Measurements from ENCODE around the gene EBF4. TPM values are rescaled to one million over a fixed set of nuclear protein-coding genes. Genes with fewer than 3 reads are reported as not detected.
A peak's percentile ranks its signal among the peaks of the same experiment; 100 is the strongest.

EBF4 gene
- total RNA-seq, 1 experiment from 2014 or later: 2.7 TPM

DNA sequence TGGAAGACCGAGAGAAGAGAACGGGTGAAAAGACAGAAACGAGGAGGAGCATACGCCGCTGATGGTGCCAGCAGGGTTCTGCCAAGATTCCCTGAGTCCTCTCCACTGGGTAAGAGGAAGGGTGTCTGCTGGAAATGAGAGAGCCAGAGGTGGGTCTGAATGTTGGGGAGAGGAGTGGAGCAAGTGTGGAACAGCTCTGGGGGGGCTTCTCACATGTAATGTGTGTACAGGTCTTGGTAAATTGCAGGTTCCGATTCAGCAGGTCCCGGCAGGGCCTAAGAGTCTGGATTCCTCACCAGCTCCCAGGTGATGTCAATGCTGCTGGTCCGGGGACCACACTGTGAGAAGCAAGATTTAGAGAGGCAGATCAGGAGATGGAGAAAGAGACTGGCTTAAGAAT, 1.5 kb upstream of the EBF4 start:
- H3K9me3 Mint-ChIP-seq: no peaks in the 10 kb centered on the region
- H3K27ac Mint-ChIP-seq: no peak overlapping the region
- peaks cover 88% of the 10 kb centered on the region for H3K27me3 Mint-ChIP-seq (ENCODE audit: low read depth)
- H3K4me1 Mint-ChIP-seq: peaks cover 32% of the 10 kb centered on the region
- ChIA-PET CTCF (no interaction called here), POLR2A (no interaction called here)
- ATAC-seq (no peak), DNase-seq (ENCODE audit: low spot score) (no peak)
- peaks cover 5% of the 10 kb centered on the region for H3K36me3 Mint-ChIP-seq
- peak overlapping the region; percentile 85 for H3K4me3 Mint-ChIP-seq
- TF ChIP-seq SP1 (CRISPR knock-in tag; conservative IDR thresholded peaks at IDR 0.05) (no peak), TCF7 (CRISPR knock-in tag; IDR thresholded peaks at IDR 0.05; ENCODE audit: low read depth) (no peak), GTF2I (CRISPR knock-in tag; conservative IDR thresholded peaks at IDR 0.05) (no peak), EMX1 (CRISPR knock-in tag; IDR thresholded peaks at IDR 0.05) (no peak), KAT7 (CRISPR knock-in tag; IDR thresholded peaks at IDR 0.05; ENCODE audit: borderline replicate concordance) (no peak), RORB (CRISPR knock-in tag; IDR thresholded peaks at IDR 0.05) (no peak), ZNF317 (CRISPR knock-in tag; IDR thresholded peaks at IDR 0.05; ENCODE audit: borderline replicate concordance, low read depth) (no peak), CBFB (CRISPR knock-in tag; IDR thresholded peaks at IDR 0.05; ENCODE audit: low read depth) (no peak), ZNF219 (CRISPR knock-in tag; IDR thresholded peaks at IDR 0.05; ENCODE audit: borderline replicate concordance) (no peak), TP53 (CRISPR knock-in tag; IDR thresholded peaks at IDR 0.05) (no peak), ZNF263 (CRISPR knock-in tag; IDR thresholded peaks at IDR 0.05; ENCODE audit: low read depth) (no peak)

DNA sequence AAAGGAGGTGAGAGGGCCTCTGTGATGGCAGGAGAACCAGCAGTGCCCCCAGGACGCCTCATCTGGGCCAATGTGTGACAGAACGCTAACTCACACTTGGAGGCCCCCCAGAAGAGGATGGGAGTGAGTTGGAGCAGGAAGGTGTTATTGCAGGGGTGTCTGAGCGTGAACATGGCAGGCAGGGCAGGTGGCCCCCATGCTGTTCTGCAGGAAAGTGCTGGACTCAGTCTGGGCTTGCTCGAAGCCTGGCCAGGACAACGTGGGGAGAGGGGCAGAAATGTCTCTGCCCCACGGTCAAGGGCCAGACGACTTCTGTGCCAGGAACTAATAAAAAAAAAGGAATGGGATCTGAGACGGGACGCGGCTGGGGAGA, 931 bp upstream of the EBF4 start:
- Mint-ChIP-seq H3K27me3 (ENCODE audit: low read depth) (peaks cover 88% of the 10 kb centered on the region), H3K4me1 (peaks cover 32% of the 10 kb centered on the region), H3K27ac (no peak overlapping the region), H3K36me3 (peaks cover 5% of the 10 kb centered on the region), H3K4me3 (peak overlapping the region; percentile 85), H3K9me3 (no peaks in the 10 kb centered on the region)
- ChIA-PET POLR2A (no interaction called here), CTCF (interaction anchor here (1.5 to 2.8 kb wide), 2 partner anchors 10 to 61 kb away, joined by 4 to 14 read pairs; no protein-coding TSS in a partner anchor)
- ATAC-seq (no peak), DNase-seq (ENCODE audit: low spot score) (no peak)
- TF ChIP-seq, protein P1, sequence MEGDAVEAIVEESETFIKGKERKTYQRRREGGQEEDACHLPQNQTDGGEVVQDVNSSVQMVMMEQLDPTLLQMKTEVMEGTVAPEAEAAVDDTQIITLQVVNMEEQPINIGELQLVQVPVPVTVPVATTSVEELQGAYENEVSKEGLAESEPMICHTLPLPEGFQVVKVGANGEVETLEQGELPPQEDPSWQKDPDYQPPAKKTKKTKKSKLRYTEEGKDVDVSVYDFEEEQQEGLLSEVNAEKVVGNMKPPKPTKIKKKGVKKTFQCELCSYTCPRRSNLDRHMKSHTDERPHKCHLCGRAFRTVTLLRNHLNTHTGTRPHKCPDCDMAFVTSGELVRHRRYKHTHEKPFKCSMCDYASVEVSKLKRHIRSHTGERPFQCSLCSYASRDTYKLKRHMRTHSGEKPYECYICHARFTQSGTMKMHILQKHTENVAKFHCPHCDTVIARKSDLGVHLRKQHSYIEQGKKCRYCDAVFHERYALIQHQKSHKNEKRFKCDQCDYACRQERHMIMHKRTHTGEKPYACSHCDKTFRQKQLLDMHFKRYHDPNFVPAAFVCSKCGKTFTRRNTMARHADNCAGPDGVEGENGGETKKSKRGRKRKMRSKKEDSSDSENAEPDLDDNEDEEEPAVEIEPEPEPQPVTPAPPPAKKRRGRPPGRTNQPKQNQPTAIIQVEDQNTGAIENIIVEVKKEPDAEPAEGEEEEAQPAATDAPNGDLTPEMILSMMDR (IDR thresholded peaks at IDR 0.05): no peak
- TF ChIP-seq, protein P2, sequence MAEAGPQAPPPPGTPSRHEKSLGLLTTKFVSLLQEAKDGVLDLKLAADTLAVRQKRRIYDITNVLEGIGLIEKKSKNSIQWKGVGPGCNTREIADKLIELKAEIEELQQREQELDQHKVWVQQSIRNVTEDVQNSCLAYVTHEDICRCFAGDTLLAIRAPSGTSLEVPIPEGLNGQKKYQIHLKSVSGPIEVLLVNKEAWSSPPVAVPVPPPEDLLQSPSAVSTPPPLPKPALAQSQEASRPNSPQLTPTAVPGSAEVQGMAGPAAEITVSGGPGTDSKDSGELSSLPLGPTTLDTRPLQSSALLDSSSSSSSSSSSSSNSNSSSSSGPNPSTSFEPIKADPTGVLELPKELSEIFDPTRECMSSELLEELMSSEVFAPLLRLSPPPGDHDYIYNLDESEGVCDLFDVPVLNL (CRISPR knock-in tag; IDR thresholded peaks at IDR 0.05; ENCODE audit: borderline replicate concordance, low read depth): no peak
- TF ChIP-seq ELF4 (CRISPR knock-in tag; IDR thresholded peaks at IDR 0.05; ENCODE audit: low read depth) (no peak), IRF2 (CRISPR knock-in tag; IDR thresholded peaks at IDR 0.05; ENCODE audit: borderline replicate concordance, low read depth) (no peak), SP1 (CRISPR knock-in tag; conservative IDR thresholded peaks at IDR 0.05) (no peak), GTF2I (CRISPR knock-in tag; conservative IDR thresholded peaks at IDR 0.05) (no peak), ETV6 (CRISPR knock-in tag; IDR thresholded peaks at IDR 0.05) (no peak), NFATC4 (CRISPR knock-in tag; IDR thresholded peaks at IDR 0.05) (no peak), ZNF232 (CRISPR knock-in tag; IDR thresholded peaks at IDR 0.05) (no peak), ZNF317 (CRISPR knock-in tag; IDR thresholded peaks at IDR 0.05; ENCODE audit: borderline replicate concordance, low read depth) (no peak), NR2C2 (CRISPR knock-in tag; IDR thresholded peaks at IDR 0.05) (no peak), ZNF423 (CRISPR knock-in tag; IDR thresholded peaks at IDR 0.05) (no peak), HMGA2 (CRISPR knock-in tag; IDR thresholded peaks at IDR 0.05) (no peak)
- TF ChIP-seq, protein P3, sequence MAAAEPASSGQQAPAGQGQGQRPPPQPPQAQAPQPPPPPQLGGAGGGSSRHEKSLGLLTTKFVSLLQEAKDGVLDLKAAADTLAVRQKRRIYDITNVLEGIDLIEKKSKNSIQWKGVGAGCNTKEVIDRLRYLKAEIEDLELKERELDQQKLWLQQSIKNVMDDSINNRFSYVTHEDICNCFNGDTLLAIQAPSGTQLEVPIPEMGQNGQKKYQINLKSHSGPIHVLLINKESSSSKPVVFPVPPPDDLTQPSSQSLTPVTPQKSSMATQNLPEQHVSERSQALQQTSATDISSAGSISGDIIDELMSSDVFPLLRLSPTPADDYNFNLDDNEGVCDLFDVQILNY (CRISPR knock-in tag; IDR thresholded peaks at IDR 0.05): no peak
- TF ChIP-seq, protein P4, sequence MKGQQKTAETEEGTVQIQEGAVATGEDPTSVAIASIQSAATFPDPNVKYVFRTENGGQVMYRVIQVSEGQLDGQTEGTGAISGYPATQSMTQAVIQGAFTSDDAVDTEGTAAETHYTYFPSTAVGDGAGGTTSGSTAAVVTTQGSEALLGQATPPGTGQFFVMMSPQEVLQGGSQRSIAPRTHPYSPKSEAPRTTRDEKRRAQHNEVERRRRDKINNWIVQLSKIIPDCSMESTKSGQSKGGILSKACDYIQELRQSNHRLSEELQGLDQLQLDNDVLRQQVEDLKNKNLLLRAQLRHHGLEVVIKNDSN (CRISPR knock-in tag; IDR thresholded peaks at IDR 0.05): no peak
- TF ChIP-seq, protein P5, sequence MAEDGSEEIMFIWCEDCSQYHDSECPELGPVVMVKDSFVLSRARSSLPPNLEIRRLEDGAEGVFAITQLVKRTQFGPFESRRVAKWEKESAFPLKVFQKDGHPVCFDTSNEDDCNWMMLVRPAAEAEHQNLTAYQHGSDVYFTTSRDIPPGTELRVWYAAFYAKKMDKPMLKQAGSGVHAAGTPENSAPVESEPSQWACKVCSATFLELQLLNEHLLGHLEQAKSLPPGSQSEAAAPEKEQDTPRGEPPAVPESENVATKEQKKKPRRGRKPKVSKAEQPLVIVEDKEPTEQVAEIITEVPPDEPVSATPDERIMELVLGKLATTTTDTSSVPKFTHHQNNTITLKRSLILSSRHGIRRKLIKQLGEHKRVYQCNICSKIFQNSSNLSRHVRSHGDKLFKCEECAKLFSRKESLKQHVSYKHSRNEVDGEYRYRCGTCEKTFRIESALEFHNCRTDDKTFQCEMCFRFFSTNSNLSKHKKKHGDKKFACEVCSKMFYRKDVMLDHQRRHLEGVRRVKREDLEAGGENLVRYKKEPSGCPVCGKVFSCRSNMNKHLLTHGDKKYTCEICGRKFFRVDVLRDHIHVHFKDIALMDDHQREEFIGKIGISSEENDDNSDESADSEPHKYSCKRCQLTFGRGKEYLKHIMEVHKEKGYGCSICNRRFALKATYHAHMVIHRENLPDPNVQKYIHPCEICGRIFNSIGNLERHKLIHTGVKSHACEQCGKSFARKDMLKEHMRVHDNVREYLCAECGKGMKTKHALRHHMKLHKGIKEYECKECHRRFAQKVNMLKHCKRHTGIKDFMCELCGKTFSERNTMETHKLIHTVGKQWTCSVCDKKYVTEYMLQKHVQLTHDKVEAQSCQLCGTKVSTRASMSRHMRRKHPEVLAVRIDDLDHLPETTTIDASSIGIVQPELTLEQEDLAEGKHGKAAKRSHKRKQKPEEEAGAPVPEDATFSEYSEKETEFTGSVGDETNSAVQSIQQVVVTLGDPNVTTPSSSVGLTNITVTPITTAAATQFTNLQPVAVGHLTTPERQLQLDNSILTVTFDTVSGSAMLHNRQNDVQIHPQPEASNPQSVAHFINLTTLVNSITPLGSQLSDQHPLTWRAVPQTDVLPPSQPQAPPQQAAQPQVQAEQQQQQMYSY (CRISPR knock-in tag; IDR thresholded peaks at IDR 0.05): no peak
- TF ChIP-seq, protein P6, sequence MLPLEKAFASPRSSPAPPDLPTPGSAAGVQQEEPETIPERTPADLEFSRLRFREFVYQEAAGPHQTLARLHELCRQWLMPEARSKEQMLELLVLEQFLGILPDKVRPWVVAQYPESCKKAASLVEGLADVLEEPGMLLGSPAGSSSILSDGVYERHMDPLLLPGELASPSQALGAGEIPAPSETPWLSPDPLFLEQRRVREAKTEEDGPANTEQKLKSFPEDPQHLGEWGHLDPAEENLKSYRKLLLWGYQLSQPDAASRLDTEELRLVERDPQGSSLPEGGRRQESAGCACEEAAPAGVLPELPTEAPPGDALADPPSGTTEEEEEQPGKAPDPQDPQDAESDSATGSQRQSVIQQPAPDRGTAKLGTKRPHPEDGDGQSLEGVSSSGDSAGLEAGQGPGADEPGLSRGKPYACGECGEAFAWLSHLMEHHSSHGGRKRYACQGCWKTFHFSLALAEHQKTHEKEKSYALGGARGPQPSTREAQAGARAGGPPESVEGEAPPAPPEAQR (CRISPR knock-in tag; IDR thresholded peaks at IDR 0.05): no peak
